PC-3 (cell line): ENCODE data around the gene PLCL2.

Source experiments
- EZH2phosphoT487 ChIP-seq: fragments of 300-600 bp; sonication (generic); IDR thresholded peaks from 2 replicates; pipeline ENCODE4 v1.6.1; 2018; ENCODE audit warnings: mild to moderate bottlenecking, antibody characterized with exemption, low read length, borderline replicate concordance
- TF ChIP-seq, protein P1 (sequence below): fragments of 300-600 bp; sonication (generic); conservative IDR thresholded peaks from 2 replicates; pipeline ENCODE4 v1.5.1; 2017; ENCODE audit warnings: antibody characterized with exemption, low read depth, mild to moderate bottlenecking, low read length

- TF ChIP-seq, protein P1, sequence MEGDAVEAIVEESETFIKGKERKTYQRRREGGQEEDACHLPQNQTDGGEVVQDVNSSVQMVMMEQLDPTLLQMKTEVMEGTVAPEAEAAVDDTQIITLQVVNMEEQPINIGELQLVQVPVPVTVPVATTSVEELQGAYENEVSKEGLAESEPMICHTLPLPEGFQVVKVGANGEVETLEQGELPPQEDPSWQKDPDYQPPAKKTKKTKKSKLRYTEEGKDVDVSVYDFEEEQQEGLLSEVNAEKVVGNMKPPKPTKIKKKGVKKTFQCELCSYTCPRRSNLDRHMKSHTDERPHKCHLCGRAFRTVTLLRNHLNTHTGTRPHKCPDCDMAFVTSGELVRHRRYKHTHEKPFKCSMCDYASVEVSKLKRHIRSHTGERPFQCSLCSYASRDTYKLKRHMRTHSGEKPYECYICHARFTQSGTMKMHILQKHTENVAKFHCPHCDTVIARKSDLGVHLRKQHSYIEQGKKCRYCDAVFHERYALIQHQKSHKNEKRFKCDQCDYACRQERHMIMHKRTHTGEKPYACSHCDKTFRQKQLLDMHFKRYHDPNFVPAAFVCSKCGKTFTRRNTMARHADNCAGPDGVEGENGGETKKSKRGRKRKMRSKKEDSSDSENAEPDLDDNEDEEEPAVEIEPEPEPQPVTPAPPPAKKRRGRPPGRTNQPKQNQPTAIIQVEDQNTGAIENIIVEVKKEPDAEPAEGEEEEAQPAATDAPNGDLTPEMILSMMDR: no peak
- no peak for TF ChIP-seq EZH2phosphoT487
Measured at GRCh38 chr3:16837602-16838001, 47.2 kb upstream of the PLCL2 start.
